GM18498 (cell line): ENCODE data around the gene LIAS.
"Not testable (repeated sequence)": the region's sequence is repeated elsewhere in the genome, so short reads cannot be mapped to it uniquely, and the experiment has no call there.

Experiments used
- ATAC-seq: cut with Tn5 transposase; IDR thresholded peaks from one replicate; pipeline ENCODE4 v1.9.1; 2021; ENCODE audit warnings: mild to moderate bottlenecking, moderate library complexity; ENCODE audit not compliant: unreplicated experiment

LIAS gene

DNA sequence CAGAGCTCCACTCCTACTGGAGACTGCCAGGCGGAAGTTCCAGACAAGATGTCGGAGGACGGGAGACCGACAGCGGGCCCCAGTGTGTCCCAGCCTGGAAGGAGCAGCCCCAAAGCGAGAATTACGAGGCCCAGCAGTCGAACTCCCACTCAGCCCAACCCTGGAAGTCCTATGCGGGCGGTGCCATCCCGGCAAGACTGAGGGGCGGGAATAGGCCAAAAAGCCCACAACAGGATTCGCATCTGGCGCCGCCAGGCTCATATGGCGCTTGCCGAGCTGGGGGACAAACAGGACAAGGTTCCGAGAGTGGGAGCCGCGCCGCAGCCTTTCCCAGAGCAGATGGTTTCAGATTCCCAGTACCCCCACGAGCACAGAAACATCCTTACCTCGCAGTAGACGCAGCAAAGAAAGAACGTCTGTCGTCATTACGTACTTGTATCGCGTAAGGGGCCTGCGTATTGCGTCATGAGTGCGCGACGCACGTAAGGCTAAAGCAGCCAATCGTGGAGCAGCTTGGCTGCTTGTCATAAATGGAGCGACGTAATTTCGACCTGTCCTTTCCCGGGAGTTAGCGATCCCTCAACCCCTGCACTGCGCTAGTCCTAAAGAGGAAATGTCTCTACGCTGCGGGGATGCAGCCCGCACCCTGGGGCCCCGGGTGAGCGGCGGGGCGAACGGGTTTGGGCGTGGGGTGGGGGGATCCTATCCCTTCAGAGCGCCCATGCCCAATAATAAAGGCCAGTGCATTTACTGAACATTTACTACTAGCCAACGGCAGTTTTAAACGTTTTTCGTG, at the start of gene LIAS, which contains the start of gene RPL9:
Gene LIAS (plus strand): TSS at position 552 of the 796 bp plus-strand sequence. CDS start 62 bp downstream, at position 614.
Gene RPL9 (minus strand): TSS at position 418 of the 796 bp plus-strand sequence. CDS start 483 bp downstream, outside the sequence.
- ATAC-seq, result peak; percentile 82

DNA sequence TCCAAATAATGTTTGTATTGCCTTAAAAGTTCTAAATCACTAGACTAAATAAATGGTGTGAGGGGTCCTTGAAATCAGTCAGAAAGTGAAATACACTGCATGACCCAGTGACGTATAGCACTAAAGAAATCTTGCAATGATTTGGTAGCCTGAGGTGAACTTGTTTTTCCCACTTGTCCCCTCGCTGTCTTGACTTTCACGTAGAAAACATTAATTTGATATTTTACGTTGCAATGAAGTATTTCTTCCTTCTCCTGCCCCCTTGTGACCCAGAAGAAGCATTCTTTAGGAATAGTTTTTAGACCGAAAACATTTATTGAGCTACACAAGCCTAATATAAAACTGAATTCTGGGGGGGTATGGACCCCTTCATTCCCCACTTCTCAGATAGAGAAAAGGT, 48.4 kb upstream of the LIAS start:
- no peak for ATAC-seq

DNA sequence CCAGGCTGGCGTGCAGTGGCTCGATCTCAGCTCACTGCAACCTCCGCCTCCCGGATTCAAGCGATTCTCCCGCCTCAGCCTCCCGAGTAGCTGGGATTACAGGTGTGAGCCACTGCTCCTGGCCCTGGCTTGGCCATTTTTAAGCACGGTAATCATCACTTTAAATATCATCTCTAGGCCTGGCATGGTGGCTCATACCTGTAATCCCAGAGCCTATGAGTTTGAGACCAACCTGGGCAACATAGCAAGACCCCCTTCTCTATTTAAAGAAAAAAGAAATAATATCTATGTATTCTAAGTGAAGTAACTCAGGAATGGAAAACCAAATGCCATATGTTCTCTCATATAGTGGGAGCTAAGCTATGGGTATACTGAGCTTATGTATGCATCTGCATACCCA, 47.3 kb upstream of the LIAS start:
- not testable (repeated sequence) for ATAC-seq

DNA sequence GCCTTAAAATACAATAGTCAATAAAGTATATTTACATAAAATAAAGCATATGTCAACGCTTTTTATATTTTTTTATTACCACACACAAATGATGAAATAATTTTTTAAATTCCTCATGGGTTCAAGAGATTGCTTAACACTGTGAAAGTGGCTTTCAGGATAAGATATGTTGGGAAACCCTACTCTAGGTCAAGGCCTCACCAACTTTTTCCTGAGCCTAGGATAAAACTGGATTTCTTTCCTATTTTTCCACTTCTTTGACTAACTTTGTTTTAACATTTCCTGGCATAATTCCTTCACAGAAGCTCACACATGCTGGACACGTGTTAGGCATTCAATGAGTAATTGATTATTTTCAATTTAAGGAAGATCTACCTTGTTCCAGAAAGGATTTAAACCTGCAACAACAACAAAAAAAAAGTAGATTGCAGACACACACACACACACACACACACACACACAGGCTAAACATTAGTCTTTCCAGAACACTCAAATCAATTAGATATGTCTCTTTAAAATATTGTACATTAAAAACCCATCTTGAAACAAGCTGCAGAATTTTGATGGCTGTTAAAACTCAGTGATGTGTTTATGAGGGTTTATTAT, 43.1 kb upstream of the LIAS start:
- no peak for ATAC-seq

DNA sequence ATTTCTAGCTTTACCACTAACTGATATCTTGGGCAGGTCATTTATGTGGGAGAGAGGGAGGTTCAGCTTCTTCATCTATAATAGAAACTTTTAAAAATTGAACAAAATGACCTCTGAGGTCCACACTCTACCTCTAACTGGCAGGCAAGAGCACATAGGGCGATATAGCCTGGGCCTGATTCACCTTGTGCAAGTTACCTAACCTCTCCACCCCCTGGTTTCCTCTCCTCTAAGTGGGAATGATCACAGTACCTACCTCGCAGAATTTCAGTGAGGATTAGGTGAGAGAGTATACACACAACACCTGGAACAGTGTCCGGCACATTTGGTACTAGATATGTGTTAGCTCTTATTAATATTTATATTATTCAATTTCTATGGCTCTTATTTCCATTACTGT, 36.6 kb upstream of the LIAS start:
- no peak for ATAC-seq

DNA sequence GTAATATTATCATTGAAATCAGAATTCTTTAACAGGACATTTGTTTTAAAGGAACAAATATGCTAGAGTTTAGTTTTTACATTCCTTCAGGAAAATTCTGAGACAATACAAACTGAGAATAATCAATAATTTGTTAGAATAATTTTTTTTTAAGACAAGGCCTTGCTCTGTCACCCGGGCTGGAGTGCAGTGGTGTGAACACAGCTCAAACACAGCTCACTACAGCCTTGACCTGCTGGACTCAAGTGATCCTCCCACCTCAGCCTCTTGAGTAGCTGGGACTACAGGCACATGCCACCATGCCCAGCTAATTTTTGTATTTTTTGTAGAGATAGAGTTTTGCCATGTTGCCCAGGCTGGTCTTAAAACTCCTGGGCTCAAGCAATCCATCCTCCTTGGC, 33.6 kb upstream of the LIAS start:
- ATAC-seq, result not testable (repeated sequence)

DNA sequence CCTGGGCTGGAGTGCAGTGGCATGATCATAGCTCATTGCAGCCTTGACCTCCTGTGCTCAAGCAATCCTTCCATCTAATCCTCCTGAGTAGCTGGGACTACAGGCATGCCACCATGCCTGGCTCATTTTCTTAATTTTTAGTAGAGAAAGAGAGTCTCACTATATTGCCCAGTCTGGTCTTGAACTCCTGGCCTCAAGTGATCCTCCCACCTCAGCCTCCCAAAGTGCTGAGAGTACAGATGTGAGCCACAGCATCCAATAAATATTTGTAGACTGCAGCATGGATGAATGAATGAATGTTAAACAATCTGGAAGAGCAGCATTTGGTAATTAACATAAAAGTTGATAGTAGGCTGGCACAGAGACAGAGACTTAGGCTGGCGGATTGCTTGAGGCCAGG, 32.1 kb upstream of the LIAS start:
- no peak for ATAC-seq

DNA sequence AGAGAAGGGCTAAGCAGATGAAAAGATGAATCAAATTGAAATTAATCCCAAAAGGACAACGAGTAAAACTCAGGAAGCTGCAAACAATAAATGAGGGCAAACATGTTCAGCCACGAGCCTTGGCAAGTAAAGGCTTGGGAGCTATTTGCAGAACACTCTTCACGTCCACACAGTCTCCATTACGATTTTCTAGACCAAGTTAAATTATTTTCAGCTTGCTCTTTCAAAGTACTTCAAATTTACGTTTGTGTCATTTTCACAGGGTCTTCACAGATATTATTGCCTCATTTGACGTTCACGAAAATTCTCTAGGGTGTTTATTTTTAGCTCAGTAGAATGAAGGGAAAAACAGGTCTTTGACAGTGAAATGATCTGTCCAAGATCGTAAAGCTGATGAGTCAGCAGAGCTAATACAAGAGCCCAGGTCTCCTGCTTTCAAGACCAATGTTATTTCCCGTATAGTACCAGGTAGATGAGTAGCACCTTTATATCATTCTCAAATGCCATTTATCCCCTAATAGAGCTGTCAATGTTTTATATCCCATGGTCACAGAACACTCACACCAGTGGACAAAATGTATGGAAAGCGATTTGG, 31.2 kb upstream of the LIAS start:
- no peak for ATAC-seq

DNA sequence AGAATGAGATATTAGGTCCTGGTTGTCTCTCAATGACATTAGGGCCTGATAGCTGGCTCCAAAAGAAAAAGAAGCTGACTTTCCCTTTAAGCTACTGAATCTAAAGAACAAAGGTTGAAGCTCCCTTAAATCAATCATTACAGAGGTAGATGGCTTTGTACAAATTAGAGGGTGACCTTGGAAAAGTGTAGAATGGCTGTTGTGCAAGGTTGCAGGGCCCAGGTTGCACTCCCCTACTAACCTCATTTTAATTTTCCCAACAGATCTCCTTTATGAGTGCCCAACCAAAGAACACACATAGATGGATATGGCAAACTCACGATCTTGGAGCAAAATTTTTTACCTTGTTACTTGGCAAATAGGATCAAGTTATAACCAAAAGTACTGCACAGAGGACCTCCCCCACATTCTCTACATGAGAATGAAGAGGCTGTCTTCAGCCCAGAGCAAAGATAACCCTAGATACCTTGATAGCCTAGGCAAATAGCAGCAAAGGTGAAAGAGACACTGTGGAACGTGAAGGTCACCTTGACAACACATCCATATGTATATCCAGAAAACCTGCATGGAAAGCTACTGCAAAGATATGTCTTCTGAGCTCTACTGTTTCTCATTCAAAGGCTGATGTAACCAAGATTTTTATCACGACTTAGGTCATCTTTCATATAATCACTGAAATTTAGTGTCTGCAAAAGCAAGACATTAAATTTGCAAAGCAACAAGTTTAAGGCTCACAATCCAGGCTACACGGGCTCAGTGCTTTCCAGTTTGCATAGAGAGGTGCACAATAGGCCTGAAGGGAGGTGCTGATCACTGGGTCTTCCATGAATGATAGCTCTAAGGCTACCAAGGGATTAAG, 29.2 kb upstream of the LIAS start:
- no peak for ATAC-seq

DNA sequence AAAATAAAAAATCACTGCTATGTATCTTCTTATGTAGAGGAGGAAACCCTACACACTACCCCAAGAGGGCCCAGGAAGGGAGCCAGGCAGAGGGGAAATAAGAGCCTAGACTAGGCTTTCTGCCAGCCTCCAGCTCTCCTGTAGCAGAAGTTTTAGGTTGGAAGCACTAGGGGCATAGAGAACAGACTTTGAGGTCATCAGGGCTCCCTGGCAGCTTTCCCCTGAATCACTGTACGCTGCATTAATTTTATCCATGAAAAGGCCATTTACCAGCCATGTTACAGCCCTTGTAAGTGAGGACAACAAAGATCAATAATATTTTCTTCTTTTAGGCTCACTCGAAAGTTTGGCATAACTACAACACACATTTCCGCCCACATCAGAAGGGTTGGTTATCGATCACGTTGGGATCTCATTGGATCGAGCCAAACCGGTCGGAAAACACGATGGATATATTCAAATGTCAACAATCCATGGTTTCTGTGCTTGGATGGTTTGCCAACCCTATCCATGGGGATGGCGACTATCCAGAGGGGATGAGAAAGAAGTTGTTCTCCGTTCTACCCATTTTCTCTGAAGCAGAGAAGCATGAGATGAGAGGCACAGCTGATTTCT, 24.9 kb upstream of the LIAS start:
- ATAC-seq, result no peak

DNA sequence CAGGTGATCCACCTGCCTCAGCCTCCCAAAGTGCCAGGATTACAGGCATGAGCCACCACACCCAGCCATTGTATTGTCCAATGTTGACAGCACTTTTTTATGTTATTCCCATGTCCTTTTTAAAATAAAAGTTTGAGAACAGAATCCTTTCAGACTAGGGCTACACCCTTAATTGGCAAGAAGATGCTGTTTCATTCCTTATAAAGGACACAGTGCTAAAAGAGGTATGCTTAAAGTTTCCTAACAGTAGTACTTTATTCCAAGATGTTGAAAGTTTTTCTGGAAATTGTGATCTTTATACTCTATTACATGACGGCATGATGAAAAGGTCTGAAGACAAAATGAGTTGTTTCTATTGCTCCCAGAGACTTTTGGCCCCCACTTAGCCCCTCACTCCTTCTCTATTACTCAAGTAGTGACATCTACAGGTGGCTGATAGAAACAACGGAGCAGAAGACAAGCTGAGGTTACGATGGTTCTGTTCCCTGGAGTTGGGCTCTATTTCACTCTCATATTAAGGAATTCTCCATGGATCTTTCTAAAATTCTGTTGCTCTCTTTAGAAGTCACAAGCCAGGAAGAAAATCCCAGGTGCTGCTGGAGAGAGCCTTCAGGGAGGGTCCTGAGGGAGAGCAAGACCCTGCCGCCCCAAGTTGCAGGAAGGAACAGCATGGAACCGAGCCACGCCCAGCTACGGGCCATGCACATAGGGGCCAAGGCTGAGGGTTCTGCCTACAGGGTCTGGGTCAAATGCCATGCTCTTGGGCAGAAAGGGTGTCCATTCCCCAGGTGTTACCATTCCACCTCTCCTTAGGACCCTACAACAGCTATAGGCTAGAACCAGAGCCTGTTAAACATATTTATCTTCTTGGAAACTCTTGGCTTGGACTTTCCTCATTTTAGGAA, 22.9 kb upstream of the LIAS start:
- no peak for ATAC-seq

DNA sequence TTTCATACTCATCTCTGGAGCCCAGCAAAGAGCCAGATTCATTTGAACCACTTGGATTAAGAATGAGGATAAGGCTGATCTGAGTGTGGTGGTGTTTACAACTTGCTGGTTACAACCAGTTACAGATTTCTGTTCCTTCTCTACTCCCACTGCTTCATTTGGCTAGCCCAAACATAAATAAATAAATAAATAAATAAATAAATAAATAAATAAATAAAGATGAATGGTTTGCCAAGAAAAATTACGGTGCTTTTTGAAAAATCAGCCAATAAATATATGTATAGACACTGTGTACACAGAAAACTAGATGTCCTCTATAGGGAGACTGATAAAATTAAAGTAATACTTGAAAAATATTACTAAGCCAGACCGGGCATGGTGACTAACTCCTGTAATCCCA, 17.3 kb upstream of the LIAS start:
- ATAC-seq, result no peak

DNA sequence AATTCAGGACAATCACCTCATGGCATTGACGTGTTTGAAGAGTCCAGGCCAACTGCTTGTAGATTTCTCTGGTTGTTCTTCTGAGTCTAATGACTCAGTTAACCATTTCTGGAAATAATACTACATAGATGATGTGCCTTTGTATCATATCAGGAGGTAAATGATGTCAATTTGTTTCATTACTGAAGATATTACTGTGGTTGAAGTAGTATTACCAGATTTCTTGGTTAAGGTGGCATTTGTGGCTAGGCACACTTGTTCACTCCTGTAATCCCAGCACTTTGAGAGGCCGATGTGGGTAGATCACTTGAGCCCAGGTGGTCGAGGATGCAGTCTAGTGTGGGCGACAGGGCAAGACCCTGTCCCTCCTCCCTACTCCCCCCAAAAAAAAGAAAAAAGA, 15.9 kb upstream of the LIAS start:
- ATAC-seq, result no peak

DNA sequence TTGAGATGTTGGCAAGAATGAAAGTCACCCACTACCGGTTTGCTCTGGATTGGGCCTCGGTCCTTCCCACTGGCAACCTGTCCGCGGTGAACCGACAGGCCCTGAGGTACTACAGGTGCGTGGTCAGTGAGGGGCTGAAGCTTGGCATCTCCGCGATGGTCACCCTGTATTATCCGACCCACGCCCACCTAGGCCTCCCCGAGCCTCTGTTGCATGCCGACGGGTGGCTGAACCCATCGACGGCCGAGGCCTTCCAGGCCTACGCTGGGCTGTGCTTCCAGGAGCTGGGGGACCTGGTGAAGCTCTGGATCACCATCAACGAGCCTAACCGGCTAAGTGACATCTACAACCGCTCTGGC, 12.4 kb upstream of the LIAS start:
- ATAC-seq, result no peak

DNA sequence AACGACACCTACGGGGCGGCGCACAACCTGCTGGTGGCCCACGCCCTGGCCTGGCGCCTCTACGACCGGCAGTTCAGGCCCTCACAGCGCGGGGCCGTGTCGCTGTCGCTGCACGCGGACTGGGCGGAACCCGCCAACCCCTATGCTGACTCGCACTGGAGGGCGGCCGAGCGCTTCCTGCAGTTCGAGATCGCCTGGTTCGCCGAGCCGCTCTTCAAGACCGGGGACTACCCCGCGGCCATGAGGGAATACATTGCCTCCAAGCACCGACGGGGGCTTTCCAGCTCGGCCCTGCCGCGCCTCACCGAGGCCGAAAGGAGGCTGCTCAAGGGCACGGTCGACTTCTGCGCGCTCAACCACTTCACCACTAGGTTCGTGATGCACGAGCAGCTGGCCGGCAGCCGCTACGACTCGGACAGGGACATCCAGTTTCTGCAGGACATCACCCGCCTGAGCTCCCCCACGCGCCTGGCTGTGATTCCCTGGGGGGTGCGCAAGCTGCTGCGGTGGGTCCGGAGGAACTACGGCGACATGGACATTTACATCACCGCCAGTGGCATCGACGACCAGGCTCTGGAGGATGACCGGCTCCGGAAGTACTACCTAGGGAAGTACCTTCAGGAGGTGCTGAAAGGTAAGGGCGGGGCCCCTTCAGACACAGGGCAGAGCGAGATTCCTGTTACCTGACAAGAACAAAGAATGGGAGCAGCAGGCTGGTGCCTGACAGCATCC, 11.8 kb upstream of the LIAS start:
- peak; percentile 86 for ATAC-seq

DNA sequence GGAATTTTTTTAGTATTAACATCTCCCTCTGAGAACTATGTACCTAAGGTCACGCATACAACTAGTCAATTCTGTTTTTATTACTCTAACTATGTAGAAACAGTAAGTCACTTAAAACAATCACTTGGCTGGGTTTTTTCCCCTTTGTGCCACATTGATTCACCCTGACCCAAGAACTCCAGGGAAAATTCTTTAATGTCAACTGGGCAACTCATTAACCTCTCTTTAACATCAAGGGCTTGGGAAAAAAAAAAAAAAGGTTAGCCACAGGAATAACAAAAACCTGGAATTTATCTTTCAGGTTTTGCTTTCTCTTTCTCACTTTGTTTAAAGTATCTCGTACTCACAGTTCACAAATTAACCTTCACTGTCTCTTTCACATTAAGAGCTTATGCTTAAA, 8.2 kb upstream of the LIAS start:
- ATAC-seq, result no peak

DNA sequence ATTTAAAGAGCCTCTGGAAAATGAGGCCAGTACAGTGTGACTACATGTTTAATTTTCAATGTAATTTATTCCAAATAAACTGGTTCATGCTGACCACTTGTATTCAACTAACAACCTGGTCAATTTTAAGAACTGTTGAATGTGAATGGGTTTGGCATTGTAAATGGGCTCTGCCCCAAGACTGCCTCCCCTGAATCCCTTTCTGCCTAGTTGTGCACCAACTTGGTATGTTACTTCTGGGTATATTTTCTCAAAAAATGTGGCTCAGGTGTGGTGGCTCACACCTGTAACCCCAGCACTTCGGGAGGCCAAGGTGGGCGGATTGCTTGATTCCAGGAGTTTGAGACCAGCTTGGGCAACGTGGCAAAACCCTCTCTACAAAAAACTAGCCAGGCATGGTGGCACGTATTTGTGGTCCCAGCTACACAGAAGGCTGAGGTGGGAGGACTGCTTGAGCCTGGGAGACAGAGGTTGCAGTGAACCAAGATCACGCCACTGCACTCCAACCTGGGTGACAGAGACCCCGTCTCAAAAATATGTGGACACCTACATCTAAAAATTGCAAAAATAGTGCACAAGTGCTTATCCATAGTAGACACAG, 7.3 kb upstream of the LIAS start:
- no peak for ATAC-seq

DNA sequence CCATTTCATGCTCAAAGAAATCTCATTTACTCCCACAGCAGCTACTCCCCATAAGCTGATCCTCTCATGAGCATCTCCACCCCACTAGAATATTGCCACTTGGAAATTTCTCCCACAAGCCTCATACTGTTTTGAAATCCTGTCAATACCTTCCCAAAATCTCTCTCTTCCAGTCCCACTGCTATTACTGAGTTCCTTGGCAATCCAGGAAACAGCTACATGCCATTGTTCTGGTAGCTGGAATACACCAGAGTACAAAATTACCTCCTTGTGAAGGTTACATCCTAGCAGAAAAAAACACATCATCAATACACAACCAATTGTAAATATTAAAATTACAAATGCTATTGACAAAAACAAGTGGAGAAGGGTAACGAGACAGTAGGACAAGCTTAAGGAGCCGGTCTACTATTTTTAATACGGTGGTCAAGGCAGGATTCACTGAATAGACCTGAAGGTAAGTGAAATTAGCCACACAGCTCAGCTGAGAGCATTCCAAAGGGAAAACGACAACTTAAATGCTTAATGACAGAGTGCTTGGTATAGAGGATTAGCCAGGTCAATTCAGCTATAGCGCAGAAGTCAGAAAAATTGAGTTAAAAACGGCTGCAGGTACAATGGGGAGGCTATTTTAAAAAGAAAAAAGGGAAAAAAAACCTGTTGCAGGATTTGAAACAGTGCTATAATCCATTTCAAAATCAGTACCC, 6.5 kb upstream of the LIAS start:
- no peak for ATAC-seq
